GM23248 (cell line): ENCODE measurements around the gene ISCA2.

Experiments used
- EZH2 ChIP-seq: fragments of 200-600 bp; sonication (generic); IDR thresholded peaks from 2 replicates; pipeline ENCODE4 v1.6.1; 2018; ENCODE audit warnings: antibody characterized with exemption, mild to moderate bottlenecking; ENCODE audit not compliant: insufficient read depth, poor library complexity, severe bottlenecking
- EZH2phosphoT487 ChIP-seq: fragments of 200-600 bp; sonication (generic); IDR thresholded peaks from 2 replicates; pipeline ENCODE4 v1.6.1; 2018; ENCODE audit warnings: antibody characterized with exemption, moderate library complexity, mild to moderate bottlenecking, low read depth; ENCODE audit not compliant: insufficient read depth

- TF ChIP-seq EZH2phosphoT487 (no peak), EZH2 (no peak)
Observed at GRCh38 chr14:74516451-74517160, 23.0 kb downstream of the ISCA2 start.
